ENCODE data around the gene C9orf43.
"Not testable (repeated sequence)": the region's sequence is repeated elsewhere in the genome, so short reads cannot be mapped to it uniquely, and the experiment has no call there.

The C9orf43 gene

GRCh38 chr9:113381909-113382411 lies 28.6 kb upstream of the C9orf43 start:
- DNase-seq (ENCODE audit: low read depth), result no peak

DNA sequence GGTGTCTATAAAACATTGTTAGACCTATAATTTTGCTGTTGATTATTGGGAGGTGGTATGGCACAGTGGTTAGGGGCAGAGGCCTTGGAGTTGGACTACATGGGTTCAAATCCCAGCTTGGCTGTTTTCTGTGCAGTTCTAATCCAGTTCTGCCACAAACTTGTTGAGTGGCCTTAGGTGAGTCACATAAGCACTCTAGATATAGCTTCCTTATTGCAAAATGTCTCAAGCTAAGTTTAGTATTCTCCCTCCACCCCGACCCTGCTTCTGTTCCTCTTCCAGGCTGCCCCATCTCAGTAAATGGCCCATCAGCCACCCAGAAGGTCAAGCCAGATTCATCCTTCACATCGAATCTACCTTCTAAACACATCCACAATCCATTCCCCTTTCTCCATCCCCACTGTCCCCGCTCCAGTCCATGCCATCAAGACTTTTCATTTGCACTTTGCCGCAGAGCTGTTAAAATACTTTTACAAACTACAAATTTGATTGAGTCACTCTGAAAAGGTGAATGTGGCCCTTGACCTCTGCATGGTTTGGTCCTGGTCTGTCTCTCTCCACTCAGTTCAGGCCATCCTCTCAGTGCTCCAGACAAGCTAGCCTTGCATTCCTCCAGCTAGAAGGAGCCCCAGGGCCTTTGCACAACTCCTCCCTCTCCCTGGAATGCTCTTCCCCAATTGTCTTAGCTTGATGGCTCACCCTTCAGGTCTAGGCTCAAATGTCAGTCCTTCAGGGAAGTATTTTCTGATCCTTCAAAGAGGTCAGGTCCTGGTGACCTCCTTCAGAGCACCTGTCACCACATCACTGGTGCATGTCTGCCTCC lies 23.8 kb upstream of the C9orf43 start:
- no peak for DNase-seq (ENCODE audit: low read depth)

DNA sequence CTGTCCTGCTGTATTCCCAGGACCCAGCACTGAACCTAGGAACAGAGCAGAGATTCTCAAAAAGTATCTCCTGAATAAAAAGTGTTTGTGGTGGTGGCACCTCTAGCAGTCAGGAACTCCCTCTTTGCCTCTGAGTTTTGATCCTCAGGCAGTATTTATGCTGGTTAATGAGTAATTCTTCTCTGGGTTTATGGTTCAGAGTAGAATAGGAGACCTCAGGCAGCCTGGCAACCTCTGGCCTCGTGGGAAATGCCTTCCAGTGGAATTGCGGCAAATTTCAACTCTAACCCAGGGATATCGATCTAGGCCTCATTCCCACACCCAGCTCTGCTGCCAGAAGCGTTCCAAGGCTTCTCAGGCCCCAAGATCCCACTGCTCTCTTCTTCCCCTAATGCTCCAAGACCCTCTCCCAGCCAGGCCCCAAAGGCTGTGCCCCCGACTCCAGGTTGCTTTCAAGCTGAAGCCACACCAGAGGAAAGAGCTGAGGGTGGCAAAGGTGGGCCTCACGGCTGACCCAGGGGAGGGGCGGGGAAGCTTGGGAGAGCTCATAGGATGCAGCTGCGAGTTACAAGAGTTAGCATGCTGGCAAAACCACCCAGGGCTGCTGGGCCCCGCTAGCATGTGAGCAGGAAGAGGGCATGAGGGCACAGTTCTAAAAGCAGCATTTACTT lies 22.9 kb upstream of the C9orf43 start:
- DNase-seq (ENCODE audit: low read depth), result no peak

GRCh38 chr9:113388833-113389232 lies 21.7 kb upstream of the C9orf43 start:
- DNase-seq (ENCODE audit: low read depth), result no peak

DNA sequence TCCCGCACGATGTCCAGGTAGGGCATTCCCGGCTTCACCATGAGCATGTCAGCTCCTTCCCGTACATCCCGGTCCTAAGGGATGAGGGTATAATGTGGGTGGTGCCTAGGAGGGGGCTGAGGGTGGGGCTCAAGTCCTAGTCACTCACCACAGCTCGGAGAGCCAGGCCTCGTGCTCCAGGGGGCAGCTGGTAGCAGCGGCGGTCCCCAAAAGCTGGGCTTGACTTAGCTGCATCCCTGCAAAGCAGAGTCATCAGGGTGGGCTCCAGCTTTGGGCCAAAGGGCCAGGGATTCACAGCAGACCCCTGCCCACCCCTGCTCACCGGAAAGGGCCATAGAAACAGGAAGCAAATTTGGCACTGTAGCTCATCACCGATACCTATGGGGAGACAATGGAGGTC lies 21.1 kb upstream of the C9orf43 start:
- DNase-seq (ENCODE audit: low read depth), result no peak

GRCh38 chr9:113390192-113390960 lies 20.2 kb upstream of the C9orf43 start:
- DNase-seq (ENCODE audit: low read depth), result no peak

DNA sequence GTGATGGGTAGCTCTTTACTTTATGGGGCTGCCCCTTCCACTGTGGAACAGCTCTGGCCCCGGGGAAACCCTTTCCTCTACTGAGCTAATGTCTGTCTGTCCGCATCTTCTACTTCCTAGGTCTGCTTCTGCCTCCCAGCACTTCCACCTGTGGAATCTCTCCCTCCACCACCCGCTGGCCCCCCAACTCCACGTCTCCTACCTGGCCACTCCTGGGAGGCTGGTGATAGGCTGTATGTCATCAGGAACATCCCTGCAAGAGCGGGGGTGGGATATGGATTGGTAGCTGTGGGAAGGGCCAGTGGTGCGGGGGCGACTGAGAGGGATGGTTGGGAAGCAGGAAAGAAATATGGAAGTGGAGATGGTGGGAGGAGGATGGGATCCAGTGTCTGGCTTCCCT lies 18.6 kb upstream of the C9orf43 start:
- DNase-seq (ENCODE audit: low read depth), result no peak

GRCh38 chr9:113393281-113393680 lies 17.3 kb upstream of the C9orf43 start:
- no peak for DNase-seq (ENCODE audit: low read depth)

DNA sequence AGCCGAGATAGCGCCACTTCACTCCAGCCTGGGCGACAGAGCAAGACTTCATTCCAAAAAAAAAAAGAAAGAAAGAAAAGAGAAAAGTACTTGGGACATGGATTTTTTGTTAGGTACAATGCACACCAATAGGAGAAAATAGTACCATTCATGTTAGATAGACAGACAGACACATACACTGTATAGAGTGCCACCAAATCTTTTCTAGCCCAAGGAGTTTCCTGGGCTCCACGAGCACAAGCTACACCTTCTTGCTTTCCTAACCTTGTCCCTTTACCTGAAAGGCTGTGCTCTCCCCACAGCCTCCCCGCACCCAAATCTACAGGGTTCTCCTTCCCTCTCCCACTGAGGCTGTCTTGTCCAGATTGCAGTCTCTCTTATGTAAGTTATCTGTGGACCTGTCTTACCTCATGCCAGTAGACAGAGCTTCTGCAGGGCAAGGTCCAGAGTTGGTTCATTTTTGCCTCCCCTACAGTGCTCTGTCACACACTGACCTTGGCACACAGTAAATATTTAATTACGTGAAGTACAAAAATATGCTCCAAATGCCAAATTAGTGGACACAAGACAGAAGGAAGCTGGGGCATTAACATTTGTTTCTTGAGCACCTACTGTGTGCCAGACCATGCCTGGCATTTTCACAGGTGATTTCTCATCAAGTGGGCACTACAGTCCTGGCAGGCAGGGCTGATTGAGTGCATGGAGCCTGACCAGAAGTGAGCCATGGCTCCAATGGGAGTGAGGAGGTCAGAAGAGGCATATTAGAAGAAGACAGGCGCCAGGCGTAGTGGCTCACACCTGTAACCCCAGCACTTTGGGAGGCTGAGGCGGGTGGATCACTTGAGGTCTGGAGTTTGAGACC lies 15.3 kb upstream of the C9orf43 start:
- DNase-seq (ENCODE audit: low read depth), result no peak

DNA sequence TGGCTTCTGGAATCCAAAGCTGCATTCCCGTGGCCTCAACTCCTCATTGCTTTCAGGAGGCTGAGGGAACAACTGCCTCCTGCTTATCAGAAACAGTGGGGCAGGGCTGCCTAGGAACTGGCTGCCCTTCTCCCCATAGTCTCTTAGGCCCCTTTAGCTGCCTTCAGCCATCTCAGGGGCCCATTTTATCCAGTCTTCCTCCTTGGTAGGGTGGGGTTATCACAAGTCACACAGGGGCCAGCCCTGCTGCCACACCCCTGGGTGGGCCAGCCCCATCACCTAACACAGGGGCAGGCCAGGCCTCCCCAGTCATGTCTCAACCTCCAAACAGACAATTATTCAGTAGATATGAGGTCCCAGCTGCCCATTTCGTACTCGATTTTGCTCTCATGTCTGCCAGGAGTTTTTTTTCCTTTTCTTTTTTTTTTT lies 13.3 kb upstream of the C9orf43 start:
- DNase-seq (ENCODE audit: low read depth), result no peak

DNA sequence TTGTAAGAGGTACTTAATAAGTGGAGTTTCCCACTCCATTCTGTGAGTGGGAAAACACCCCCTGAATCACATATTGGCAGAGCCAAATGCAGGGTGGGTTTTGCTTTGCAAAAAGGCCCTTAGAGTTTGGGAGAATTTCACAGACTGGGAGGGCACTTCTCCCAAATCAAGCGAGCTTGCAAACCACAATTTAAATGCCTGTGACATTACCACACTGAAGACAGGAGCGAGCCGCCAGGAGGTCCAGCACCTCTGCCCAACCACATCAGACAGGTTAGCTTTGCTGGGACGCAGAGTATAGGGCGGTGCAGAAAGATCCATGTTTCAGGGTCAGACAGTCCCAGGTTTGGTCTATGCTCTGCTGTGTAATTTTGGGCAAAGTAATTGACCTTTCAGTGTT lies 11.8 kb upstream of the C9orf43 start:
- DNase-seq (ENCODE audit: low read depth), result no peak

GRCh38 chr9:113399646-113400200 lies 10.8 kb upstream of the C9orf43 start:
- no peak for DNase-seq (ENCODE audit: low read depth)

GRCh38 chr9:113401027-113401792 lies 9.3 kb upstream of the C9orf43 start, which contains the start of gene ALAD:
Gene ALAD (minus strand): TSS chr9:113401284. CDS start chr9:113393559, 7,725 bp downstream.
- peak; percentile 99 for DNase-seq (ENCODE audit: low read depth)

DNA sequence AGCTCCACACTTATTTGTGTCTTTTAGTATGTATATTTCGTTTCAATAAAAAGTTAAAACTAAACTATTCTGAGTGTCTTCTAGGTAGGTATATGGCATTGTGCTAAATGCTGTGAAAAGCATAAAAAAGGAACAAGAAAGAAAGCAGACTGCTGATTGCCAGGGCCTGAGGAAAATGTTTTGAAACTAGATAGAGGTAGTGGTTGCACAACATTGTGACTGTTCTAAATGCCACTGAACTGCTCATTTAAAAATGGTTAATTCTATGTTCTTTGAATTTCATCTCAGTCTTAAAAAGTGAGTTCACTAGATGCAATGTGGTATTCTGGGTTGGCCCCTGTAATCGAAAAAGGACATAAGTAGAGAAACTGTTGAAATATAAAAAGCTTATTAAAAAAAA lies 6.9 kb upstream of the C9orf43 start:
- DNase-seq (ENCODE audit: low read depth), result no peak

GRCh38 chr9:113406353-113406752 lies 4.2 kb upstream of the C9orf43 start:
- DNase-seq (ENCODE audit: low read depth), result not testable (repeated sequence)

- DNase-seq (ENCODE audit: low read depth), result peak; percentile 21
Observed at GRCh38 chr9:113406873-113407511, 3.6 kb upstream of the C9orf43 start.

DNA sequence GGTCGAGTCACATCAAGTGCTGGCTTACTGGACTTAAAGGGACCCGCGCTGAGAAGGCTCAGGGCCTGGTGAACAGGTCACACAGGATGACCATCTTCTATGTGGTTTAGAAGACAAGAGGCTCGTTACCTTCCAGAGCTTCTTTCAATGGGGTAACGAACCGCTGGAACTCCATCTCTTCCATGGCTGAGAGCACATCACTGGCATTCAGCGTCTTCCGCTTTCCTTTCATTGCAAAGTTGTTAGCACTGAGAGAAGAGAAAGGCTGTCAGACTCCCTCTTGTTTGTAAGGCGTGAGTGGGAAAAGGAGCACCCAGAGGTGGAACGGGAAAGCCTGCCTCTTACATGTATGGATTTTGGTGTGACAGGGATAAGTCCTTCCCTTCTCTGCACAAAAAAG lies 1.1 kb upstream of the C9orf43 start:
- no peak for DNase-seq (ENCODE audit: low read depth)

DNA sequence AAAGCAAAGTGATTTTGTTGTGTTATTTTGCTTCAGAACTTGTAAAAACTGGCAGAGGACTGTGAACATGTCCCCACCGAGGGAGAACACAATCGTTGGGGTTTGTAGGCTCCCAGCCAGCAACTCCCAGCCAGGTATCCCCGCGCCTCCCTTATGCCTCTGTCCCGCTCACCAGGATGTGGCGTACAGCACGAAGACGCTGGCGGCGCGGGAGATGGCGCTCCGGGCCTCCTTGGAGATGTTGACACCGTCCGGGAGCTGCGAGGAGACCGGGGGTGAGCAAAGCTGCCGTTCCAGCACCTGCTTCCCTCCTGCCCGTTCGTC lies 702 bp upstream of the C9orf43 start:
- no peak for DNase-seq (ENCODE audit: low read depth)

- DNase-seq (ENCODE audit: low read depth), result no peak
Observed at GRCh38 chr9:113416149-113416721, 5.7 kb downstream of the C9orf43 start.

DNA sequence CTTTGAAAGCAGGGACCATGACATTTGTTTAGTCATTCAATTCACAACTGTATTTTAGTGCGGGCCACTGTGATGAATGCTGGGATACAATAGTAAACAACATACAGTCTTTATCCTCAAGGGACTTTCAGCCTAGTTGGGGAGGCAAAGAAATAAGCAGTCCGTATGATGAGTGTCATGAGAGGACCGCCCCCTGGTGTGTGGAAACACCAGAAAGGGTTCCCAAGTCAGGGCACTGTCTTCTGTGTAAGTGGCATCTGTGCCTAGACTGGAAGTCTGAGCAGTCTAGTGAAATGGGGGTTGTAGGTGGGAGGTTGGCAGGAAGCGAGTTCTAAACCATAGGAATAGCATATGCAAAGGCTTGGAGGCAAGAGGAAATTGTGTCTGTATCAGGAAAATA lies 6.8 kb downstream of the C9orf43 start:
- no peak for DNase-seq (ENCODE audit: low read depth)
